HG03354 (cell line): Measurements from ENCODE around the gene ITM2B.
"Not testable (repeated sequence)": the region's sequence is repeated elsewhere in the genome, so short reads cannot be mapped to it uniquely, and the experiment has no call there.

Source experiments
- ATAC-seq: cut with Tn5 transposase; IDR thresholded peaks from one replicate; pipeline ENCODE4 v1.9.1; 2021; ENCODE audit warnings: mild to moderate bottlenecking; ENCODE audit not compliant: unreplicated experiment, poor library complexity, severe bottlenecking

The ITM2B gene

GRCh38 chr13:48233046-48233888, at the start of gene ITM2B:
TSS of gene ITM2B (plus strand) at chr13:48233206. CDS start at chr13:48233361, 155 bp downstream.
- peak; percentile 65 for ATAC-seq

GRCh38 chr13:48184260-48184659, 48.7 kb upstream of the ITM2B start:
- no peak for ATAC-seq

GRCh38 chr13:48185018-48185417, 48.0 kb upstream of the ITM2B start:
- ATAC-seq: no peak

GRCh38 chr13:48186722-48187121, 46.3 kb upstream of the ITM2B start:
- ATAC-seq: no peak

GRCh38 chr13:48188131-48188530, 44.9 kb upstream of the ITM2B start:
- no peak for ATAC-seq

- no peak for ATAC-seq
Observed at GRCh38 chr13:48188601-48189000, 44.4 kb upstream of the ITM2B start.

GRCh38 chr13:48189171-48189570, 43.8 kb upstream of the ITM2B start:
- no peak for ATAC-seq

- ATAC-seq: no peak
Observed at GRCh38 chr13:48192411-48192935, 40.5 kb upstream of the ITM2B start.

- ATAC-seq: peak; percentile 72
Observed at GRCh38 chr13:48194379-48194754, 38.6 kb upstream of the ITM2B start.

- no peak for ATAC-seq
Observed at GRCh38 chr13:48199404-48199946, 33.5 kb upstream of the ITM2B start.

- ATAC-seq: no peak
Observed at GRCh38 chr13:48201044-48201443, 32.0 kb upstream of the ITM2B start.

- not testable (repeated sequence) for ATAC-seq
Observed at GRCh38 chr13:48207207-48207606, 25.8 kb upstream of the ITM2B start.

- ATAC-seq: no peak
Observed at GRCh38 chr13:48210178-48210577, 22.8 kb upstream of the ITM2B start.

GRCh38 chr13:48214519-48215121, 18.4 kb upstream of the ITM2B start:
- no peak for ATAC-seq

- not testable (repeated sequence) for ATAC-seq
Observed at GRCh38 chr13:48215511-48216203, 17.3 kb upstream of the ITM2B start.

- no peak for ATAC-seq
Observed at GRCh38 chr13:48216204-48216711, 16.7 kb upstream of the ITM2B start.

- ATAC-seq: no peak
Observed at GRCh38 chr13:48220592-48220980, 12.4 kb upstream of the ITM2B start.

- no peak for ATAC-seq
Observed at GRCh38 chr13:48220981-48221685, 11.9 kb upstream of the ITM2B start.

- no peak for ATAC-seq
Observed at GRCh38 chr13:48221686-48222187, 11.3 kb upstream of the ITM2B start.
